GM12864 (cell line): ENCODE results near the gene PCARE.
"Not testable (repeated sequence)": the region's sequence is repeated elsewhere in the genome, so short reads cannot be mapped to it uniquely, and the experiment has no call there.

Experiments
- DNase-seq: peaks from one replicate; pipeline ENCODE4 v3.0.0-alpha.2; 2011; ENCODE audit warnings: low read depth
- H3K4me3 ChIP-seq: 2 replicates; pipeline ENCODE4 v1.5.1; 2011; ENCODE audit warnings: mild to moderate bottlenecking, low read depth, low read length, control low read depth
- CTCF ChIP-seq: IDR thresholded peaks from 2 replicates; pipeline ENCODE4 v1.5.1; 2011; ENCODE audit warnings: low read depth, mild to moderate bottlenecking, moderate library complexity, low read length, control low read depth, inconsistent platforms; ENCODE audit errors: missing control alignments

The PCARE gene

GRCh38 chr2:29108225-29108624 is 33.9 kb upstream of the PCARE start:
- no peak for DNase-seq
- no peak for TF ChIP-seq CTCF
- no peak overlapping the region for H3K4me3 ChIP-seq

- H3K4me3 ChIP-seq, DNase-seq: not testable (repeated sequence)
Measured at GRCh38 chr2:29107547-29107946, 33.2 kb upstream of the PCARE start.

- DNase-seq = no peak
- no peak for TF ChIP-seq CTCF
- H3K4me3 ChIP-seq = no peak overlapping the region
Measured at GRCh38 chr2:29106980-29107388, 32.7 kb upstream of the PCARE start.

GRCh38 chr2:29106256-29106655 is 31.9 kb upstream of the PCARE start:
- TF ChIP-seq CTCF = no peak
- no peak for DNase-seq
- H3K4me3 ChIP-seq = no peak overlapping the region

GRCh38 chr2:29105375-29105774 is 31.1 kb upstream of the PCARE start:
- H3K4me3 ChIP-seq = no peak overlapping the region
- no peak for TF ChIP-seq CTCF
- DNase-seq = no peak

- TF ChIP-seq CTCF = no peak
- no peak for DNase-seq
- H3K4me3 ChIP-seq = no peak overlapping the region
Measured at GRCh38 chr2:29104688-29105087, 30.4 kb upstream of the PCARE start.

- no peak overlapping the region for H3K4me3 ChIP-seq
- TF ChIP-seq CTCF = no peak
- DNase-seq = no peak
Measured at GRCh38 chr2:29100564-29100963, 26.2 kb upstream of the PCARE start.

GRCh38 chr2:29097569-29097968 is 23.2 kb upstream of the PCARE start:
- DNase-seq = no peak
- TF ChIP-seq CTCF = no peak

More at GRCh38 chr2:29097569-29097968, 23.2 kb upstream of the PCARE start:
- H3K4me3 ChIP-seq = no peak overlapping the region
